PC-9 (cell line): ENCODE results near the gene NKIRAS1.

Experiments used
- EZH2 ChIP-seq: fragments of 200-600 bp; sonication (generic); IDR thresholded peaks from 2 replicates; pipeline ENCODE4 v1.8.0; 2017; ENCODE audit warnings: antibody characterized with exemption, low read depth
- TF ChIP-seq, protein P1 (sequence below): fragments of 200-600 bp; sonication (generic); conservative IDR thresholded peaks from 2 replicates; pipeline ENCODE4 v1.6.1; 2017; ENCODE audit warnings: mixed run types, antibody characterized with exemption, mild to moderate bottlenecking, moderate library complexity

DNA sequence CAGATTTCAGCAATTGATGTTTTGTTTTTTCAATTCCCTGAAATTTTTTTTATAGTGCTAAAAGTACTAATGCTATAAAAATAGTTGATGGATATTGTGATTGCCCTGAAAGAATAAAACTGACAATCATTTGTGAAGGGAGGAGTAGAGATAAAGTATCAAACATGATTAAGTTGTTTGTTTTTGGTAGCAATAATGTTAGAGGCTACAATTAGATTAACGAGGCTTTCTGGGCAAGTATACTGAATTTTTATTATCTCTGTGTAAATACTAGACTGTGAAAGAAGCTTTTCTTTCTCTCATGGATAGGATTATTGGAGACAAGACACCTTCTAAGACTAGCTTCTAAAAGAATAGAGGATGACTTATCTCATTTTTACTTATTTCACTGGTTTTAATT is 43.9 kb upstream of the NKIRAS1 start:
- TF ChIP-seq, protein P1, sequence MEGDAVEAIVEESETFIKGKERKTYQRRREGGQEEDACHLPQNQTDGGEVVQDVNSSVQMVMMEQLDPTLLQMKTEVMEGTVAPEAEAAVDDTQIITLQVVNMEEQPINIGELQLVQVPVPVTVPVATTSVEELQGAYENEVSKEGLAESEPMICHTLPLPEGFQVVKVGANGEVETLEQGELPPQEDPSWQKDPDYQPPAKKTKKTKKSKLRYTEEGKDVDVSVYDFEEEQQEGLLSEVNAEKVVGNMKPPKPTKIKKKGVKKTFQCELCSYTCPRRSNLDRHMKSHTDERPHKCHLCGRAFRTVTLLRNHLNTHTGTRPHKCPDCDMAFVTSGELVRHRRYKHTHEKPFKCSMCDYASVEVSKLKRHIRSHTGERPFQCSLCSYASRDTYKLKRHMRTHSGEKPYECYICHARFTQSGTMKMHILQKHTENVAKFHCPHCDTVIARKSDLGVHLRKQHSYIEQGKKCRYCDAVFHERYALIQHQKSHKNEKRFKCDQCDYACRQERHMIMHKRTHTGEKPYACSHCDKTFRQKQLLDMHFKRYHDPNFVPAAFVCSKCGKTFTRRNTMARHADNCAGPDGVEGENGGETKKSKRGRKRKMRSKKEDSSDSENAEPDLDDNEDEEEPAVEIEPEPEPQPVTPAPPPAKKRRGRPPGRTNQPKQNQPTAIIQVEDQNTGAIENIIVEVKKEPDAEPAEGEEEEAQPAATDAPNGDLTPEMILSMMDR, result no peak
- no peak for TF ChIP-seq EZH2
